Measurements from ENCODE around the gene MTUS2.

The MTUS2 gene

GRCh38 chr13:28958441-28958840 lies 138.3 kb downstream of the MTUS2 start:
- no peak overlapping the region for H3K27ac ChIP-seq (ENCODE audit: low read depth, low read length)
- 89% methylated on average over 3 of the region's 3 CpGs for WGBS
- H3K9ac ChIP-seq (ENCODE audit: low read depth, low read length): no peak overlapping the region
- no peaks in the 10 kb centered on the region for H3K4me1 ChIP-seq (ENCODE audit: insufficient read depth, low read length)
- no peak overlapping the region for H3K4me3 ChIP-seq (ENCODE audit: low read length)
- H3K9me3 ChIP-seq (ENCODE audit: insufficient read depth, low read depth, low read length): peaks cover 53% of the 10 kb centered on the region
- H3K36me3 ChIP-seq (ENCODE audit: insufficient read depth, low read length): no peaks in the 10 kb centered on the region
- no peaks in the 10 kb centered on the region for H3K27me3 ChIP-seq (ENCODE audit: insufficient read depth, low read length)

GRCh38 chr13:28964052-28964451 lies 143.9 kb downstream of the MTUS2 start:
- Histone ChIP-seq H3K9ac (ENCODE audit: low read depth, low read length) (no peak overlapping the region), H3K27me3 (ENCODE audit: insufficient read depth, low read length) (no peaks in the 10 kb centered on the region), H3K9me3 (ENCODE audit: insufficient read depth, low read depth, low read length) (peaks cover 66% of the 10 kb centered on the region), H3K27ac (ENCODE audit: low read depth, low read length) (no peak overlapping the region), H3K36me3 (ENCODE audit: insufficient read depth, low read length) (no peaks in the 10 kb centered on the region), H3K4me1 (ENCODE audit: insufficient read depth, low read length) (no peaks in the 10 kb centered on the region), H3K4me3 (ENCODE audit: low read length) (no peak overlapping the region)
- WGBS: 89% methylated on average over 1 of the region's 1 CpG

DNA sequence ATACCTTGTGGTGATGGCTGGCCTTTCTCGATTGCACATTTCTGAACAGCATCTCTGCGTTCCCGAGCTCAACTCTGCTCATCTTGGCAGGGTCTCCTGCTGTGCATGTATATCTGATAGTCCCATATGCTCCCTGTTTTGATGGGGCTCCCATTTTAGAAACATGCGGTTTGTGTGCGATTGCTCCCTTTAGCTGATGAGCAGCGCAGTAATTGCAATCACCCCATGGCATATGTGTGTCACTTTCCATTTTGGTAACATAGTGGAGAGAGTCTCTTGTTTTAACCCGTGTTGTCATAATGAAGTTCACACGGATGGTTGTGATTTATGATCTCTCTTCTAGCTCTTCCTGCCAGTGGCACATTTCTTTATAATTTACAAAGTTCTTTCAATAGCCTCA lies 144.7 kb downstream of the MTUS2 start:
- no peak overlapping the region for H3K27ac ChIP-seq (ENCODE audit: low read depth, low read length)
- peaks cover 59% of the 10 kb centered on the region for H3K9me3 ChIP-seq (ENCODE audit: insufficient read depth, low read depth, low read length)
- H3K4me3 ChIP-seq (ENCODE audit: low read length): no peak overlapping the region
- no peaks in the 10 kb centered on the region for H3K4me1 ChIP-seq (ENCODE audit: insufficient read depth, low read length)
- no peaks in the 10 kb centered on the region for H3K36me3 ChIP-seq (ENCODE audit: insufficient read depth, low read length)
- H3K27me3 ChIP-seq (ENCODE audit: insufficient read depth, low read length): no peaks in the 10 kb centered on the region
- H3K9ac ChIP-seq (ENCODE audit: low read depth, low read length): no peak overlapping the region
- 90% methylated on average over 8 of the region's 8 CpGs for WGBS

DNA sequence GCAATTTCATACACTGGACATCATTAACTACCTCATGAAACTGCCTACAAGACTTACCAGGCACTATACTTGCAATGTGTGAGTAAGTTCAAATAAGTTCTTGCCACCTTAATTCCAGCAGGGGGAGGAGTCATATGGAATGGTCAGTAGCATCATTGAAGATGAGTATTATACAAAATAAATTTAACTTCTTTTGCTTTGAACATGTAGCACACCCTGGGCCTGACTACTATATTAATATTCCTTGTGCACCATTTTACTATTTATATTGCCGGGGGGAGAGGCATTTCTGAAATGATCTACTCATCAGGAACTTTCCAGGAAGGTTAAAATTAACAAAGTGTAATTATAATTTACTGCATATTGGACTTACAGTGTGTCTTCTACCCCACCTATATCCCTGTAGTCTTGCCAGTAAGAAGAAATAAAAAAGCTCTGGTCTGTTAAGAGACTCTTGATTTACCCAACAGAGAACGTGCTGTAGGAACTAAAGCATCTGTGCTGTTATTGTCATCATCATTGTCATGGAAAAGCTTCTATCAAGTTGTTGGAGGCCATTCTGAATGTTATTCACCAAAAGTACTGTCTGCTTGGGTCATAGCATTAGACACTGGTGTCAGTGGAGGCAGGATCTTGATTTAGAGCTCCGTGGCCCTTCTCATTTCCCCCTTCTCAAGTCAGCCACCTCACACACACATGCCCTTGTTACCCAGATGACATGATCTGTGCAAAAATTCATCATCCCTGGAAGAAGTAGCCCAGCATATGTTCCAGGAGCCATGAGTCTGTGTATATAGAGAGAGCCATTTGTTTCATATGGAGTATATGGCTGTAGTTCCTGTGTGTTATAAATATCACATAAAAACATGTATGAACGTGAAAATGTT lies 147.1 kb downstream of the MTUS2 start:
- WGBS: 53% methylated on average over 2 of the region's 4 CpGs
- H3K36me3 ChIP-seq (ENCODE audit: insufficient read depth, low read length): no peaks in the 10 kb centered on the region

GRCh38 chr13:28976195-28976594 lies 156.1 kb downstream of the MTUS2 start:
- H3K9ac ChIP-seq (ENCODE audit: low read depth, low read length): no peak overlapping the region
- H3K9me3 ChIP-seq (ENCODE audit: insufficient read depth, low read depth, low read length): peaks cover 73% of the 10 kb centered on the region
- H3K36me3 ChIP-seq (ENCODE audit: insufficient read depth, low read length): no peaks in the 10 kb centered on the region
- no peak overlapping the region for H3K4me3 ChIP-seq (ENCODE audit: low read length)
- H3K27me3 ChIP-seq (ENCODE audit: insufficient read depth, low read length): no peaks in the 10 kb centered on the region
- 87% methylated on average over 1 of the region's 1 CpG for WGBS
- no peak overlapping the region for H3K27ac ChIP-seq (ENCODE audit: low read depth, low read length)
- no peaks in the 10 kb centered on the region for H3K4me1 ChIP-seq (ENCODE audit: insufficient read depth, low read length)

More for the DNA sequence above, 147.1 kb downstream of the MTUS2 start:
- no peak overlapping the region for H3K9ac ChIP-seq (ENCODE audit: low read depth, low read length)
- no peaks in the 10 kb centered on the region for H3K4me1 ChIP-seq (ENCODE audit: insufficient read depth, low read length)
- no peak overlapping the region for H3K27ac ChIP-seq (ENCODE audit: low read depth, low read length)
- H3K9me3 ChIP-seq (ENCODE audit: insufficient read depth, low read depth, low read length): peaks cover 58% of the 10 kb centered on the region
- no peaks in the 10 kb centered on the region for H3K27me3 ChIP-seq (ENCODE audit: insufficient read depth, low read length)
- H3K4me3 ChIP-seq (ENCODE audit: low read length): no peak overlapping the region

- Histone ChIP-seq H3K4me1 (ENCODE audit: insufficient read depth, low read length) (no peaks in the 10 kb centered on the region), H3K4me3 (ENCODE audit: low read length) (no peak overlapping the region), H3K36me3 (ENCODE audit: insufficient read depth, low read length) (no peaks in the 10 kb centered on the region)
Measured at GRCh38 chr13:28976636-28977035, 156.5 kb downstream of the MTUS2 start.

DNA sequence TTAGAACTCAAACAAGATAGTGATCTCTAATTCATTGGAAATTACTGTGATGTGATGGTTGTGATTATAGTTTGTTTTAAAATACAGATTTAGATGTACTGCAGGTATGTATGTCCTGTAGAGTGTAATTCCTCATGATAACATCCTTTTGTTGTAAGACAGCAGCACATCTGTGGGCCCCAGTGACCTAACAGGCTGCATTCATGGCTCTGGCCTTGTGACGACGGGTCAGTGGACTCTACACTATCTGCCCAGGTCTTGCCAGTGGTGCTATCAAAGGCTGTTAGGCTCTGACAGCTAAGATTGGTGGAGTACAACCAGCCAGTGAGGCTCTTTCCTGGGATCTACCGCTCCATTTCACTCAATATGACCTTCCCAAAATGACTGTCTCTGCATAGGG lies 158.4 kb downstream of the MTUS2 start:
- no peak overlapping the region for H3K9ac ChIP-seq (ENCODE audit: low read depth, low read length)
- no peak overlapping the region for H3K27ac ChIP-seq (ENCODE audit: low read depth, low read length)
- WGBS: 80% methylated on average over 3 of the region's 3 CpGs
- H3K4me3 ChIP-seq (ENCODE audit: low read length): no peak overlapping the region
- H3K36me3 ChIP-seq (ENCODE audit: insufficient read depth, low read length): no peaks in the 10 kb centered on the region
- H3K27me3 ChIP-seq (ENCODE audit: insufficient read depth, low read length): no peaks in the 10 kb centered on the region
- H3K4me1 ChIP-seq (ENCODE audit: insufficient read depth, low read length): no peaks in the 10 kb centered on the region
- H3K9me3 ChIP-seq (ENCODE audit: insufficient read depth, low read depth, low read length): peaks cover 74% of the 10 kb centered on the region

More at GRCh38 chr13:28976636-28977035, 156.5 kb downstream of the MTUS2 start:
- no peak overlapping the region for H3K9ac ChIP-seq (ENCODE audit: low read depth, low read length)
- H3K27ac ChIP-seq (ENCODE audit: low read depth, low read length): no peak overlapping the region
- H3K9me3 ChIP-seq (ENCODE audit: insufficient read depth, low read depth, low read length): peaks cover 73% of the 10 kb centered on the region
- no peaks in the 10 kb centered on the region for H3K27me3 ChIP-seq (ENCODE audit: insufficient read depth, low read length)

DNA sequence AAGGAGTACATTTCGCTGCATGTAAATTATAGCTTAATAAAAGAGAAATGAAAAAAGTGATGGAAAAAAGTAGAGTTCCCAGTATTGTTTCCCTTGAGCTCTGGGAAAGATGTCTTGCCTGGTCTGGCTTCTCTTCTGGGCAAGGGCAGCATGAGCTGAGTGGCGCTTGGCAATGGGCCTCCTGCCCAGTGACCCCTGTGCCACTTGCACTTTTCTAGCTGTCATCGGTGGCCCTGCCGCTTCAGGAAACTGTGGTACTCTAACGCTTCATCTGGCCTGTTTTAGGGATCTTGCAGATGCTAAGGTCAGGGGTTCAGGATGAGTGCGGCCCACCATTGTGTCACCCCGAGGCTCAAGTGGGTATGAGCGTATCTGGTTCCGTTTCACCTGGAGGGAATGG lies 161.4 kb downstream of the MTUS2 start:
- no peaks in the 10 kb centered on the region for H3K27me3 ChIP-seq (ENCODE audit: insufficient read depth, low read length)
- no peaks in the 10 kb centered on the region for H3K36me3 ChIP-seq (ENCODE audit: insufficient read depth, low read length)
- H3K9ac ChIP-seq (ENCODE audit: low read depth, low read length): no peak overlapping the region
- H3K27ac ChIP-seq (ENCODE audit: low read depth, low read length): no peak overlapping the region
- 93% methylated on average over 9 of the region's 9 CpGs for WGBS
- no peaks in the 10 kb centered on the region for H3K4me1 ChIP-seq (ENCODE audit: insufficient read depth, low read length)
- peaks cover 63% of the 10 kb centered on the region for H3K9me3 ChIP-seq (ENCODE audit: insufficient read depth, low read depth, low read length)
- no peak overlapping the region for H3K4me3 ChIP-seq (ENCODE audit: low read length)

DNA sequence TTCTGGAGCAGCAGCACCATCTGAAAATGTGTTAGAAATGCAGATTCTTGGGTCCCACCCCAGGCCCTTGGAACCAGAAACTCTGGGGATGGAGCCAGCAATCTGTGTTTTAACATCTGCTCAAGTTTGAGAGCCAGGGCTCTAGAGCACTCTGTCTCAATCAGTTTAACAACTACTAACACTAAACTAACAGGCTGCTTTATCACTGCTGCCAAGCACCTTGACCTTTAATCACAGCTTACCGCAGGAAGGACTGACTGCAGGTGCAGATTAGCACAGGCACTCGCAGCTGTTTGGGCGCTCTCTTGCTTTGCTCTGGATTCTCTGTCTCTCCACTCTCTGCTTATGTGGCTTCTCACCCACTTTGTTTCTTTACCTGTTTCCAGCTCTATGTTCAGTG lies 163.5 kb downstream of the MTUS2 start:
- Histone ChIP-seq H3K36me3 (ENCODE audit: insufficient read depth, low read length) (no peaks in the 10 kb centered on the region), H3K27me3 (ENCODE audit: insufficient read depth, low read length) (no peaks in the 10 kb centered on the region), H3K27ac (ENCODE audit: low read depth, low read length) (no peak overlapping the region), H3K4me3 (ENCODE audit: low read length) (no peak overlapping the region), H3K9ac (ENCODE audit: low read depth, low read length) (no peak overlapping the region), H3K4me1 (ENCODE audit: insufficient read depth, low read length) (no peaks in the 10 kb centered on the region), H3K9me3 (ENCODE audit: insufficient read depth, low read depth, low read length) (peaks cover 65% of the 10 kb centered on the region)
- 83% methylated on average over 3 of the region's 3 CpGs for WGBS

- Histone ChIP-seq H3K27ac (ENCODE audit: low read depth, low read length) (no peak overlapping the region), H3K36me3 (ENCODE audit: insufficient read depth, low read length) (no peaks in the 10 kb centered on the region), H3K4me1 (ENCODE audit: insufficient read depth, low read length) (no peaks in the 10 kb centered on the region), H3K27me3 (ENCODE audit: insufficient read depth, low read length) (no peaks in the 10 kb centered on the region), H3K9ac (ENCODE audit: low read depth, low read length) (no peak overlapping the region), H3K9me3 (ENCODE audit: insufficient read depth, low read depth, low read length) (peaks cover 64% of the 10 kb centered on the region), H3K4me3 (ENCODE audit: low read length) (no peak overlapping the region)
- 80% methylated on average over 7 of the region's 8 CpGs for WGBS
Measured at GRCh38 chr13:28984326-28984725, 164.2 kb downstream of the MTUS2 start.

- H3K9ac ChIP-seq (ENCODE audit: low read depth, low read length): no peak overlapping the region
Measured at GRCh38 chr13:28984825-28985224, 164.7 kb downstream of the MTUS2 start.

More at GRCh38 chr13:28984825-28985224, 164.7 kb downstream of the MTUS2 start:
- Histone ChIP-seq H3K36me3 (ENCODE audit: insufficient read depth, low read length) (no peaks in the 10 kb centered on the region), H3K27ac (ENCODE audit: low read depth, low read length) (no peak overlapping the region), H3K4me1 (ENCODE audit: insufficient read depth, low read length) (no peaks in the 10 kb centered on the region), H3K4me3 (ENCODE audit: low read length) (no peak overlapping the region), H3K9me3 (ENCODE audit: insufficient read depth, low read depth, low read length) (peaks cover 59% of the 10 kb centered on the region), H3K27me3 (ENCODE audit: insufficient read depth, low read length) (no peaks in the 10 kb centered on the region)
- WGBS: 60% methylated on average over 1 of the region's 1 CpG

All from HUES64 (cell line).